HK-2 (cell line): Measurements from ENCODE around the gene BFSP1.

Experiments
- DNase-seq: peaks from one replicate; pipeline ENCODE4 v3.0.0-alpha.2; 2018; ENCODE audit not compliant: unreplicated experiment

BFSP1 gene

DNA sequence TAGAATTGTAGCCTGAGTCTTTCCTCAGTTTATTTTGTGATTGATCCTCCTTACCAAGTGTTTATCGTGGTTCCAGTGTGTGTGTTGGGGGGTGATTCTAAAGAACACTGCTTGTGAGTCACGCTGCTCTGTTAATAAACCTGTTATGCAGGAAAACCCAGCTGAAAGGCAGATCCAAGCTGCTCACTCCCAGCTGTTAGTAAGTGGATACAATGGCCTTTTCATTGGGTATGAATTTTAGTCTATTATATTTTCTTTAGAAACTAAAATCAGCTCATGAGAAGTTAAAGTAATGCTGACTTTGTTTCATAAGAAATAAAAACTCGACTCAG lies 26.5 kb upstream of the BFSP1 start:
- peak; percentile 34 for DNase-seq

DNA sequence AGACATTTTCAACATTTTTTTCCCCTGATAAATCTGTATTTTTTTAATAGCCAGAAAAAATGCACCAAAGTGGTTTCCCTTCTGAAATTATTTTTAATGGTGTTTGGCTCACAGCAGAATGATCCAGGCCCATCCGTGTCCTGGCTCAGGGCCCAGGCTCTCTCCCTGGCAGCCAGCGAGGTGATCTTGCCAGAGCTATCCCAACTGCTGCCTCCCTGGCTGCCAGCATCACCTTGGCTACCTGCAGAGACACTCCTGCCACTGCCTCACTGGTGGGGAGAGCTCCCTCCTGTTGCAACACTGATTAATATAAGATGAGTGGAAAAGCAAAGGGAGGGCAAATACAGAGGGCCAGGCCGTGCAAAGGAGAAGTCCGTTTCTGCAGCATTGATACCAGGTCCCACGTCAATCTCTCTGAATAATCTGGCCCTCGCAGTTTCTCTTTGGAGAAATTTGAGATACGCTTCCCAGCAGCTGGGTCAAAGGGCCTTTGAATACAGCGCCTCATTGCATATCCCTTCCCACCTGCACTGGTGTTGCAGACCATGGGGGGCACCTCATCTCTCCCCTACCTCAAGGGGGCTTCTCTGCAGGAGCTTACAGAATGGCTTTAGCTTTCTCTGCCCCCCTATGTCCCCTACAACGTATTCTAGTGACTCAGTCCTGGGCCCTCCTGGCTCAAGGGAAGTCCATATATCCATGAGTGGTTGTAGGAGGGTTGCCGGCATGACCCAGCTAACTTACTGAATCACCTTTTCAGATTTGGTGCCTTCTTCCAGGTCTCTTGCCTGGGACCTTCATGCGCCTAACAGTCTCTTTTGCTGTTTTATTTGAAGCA lies 25.9 kb upstream of the BFSP1 start:
- no peak for DNase-seq

GRCh38 chr20:17555106-17555505 lies 23.9 kb upstream of the BFSP1 start:
- no peak for DNase-seq

- no peak for DNase-seq
Measured at GRCh38 chr20:17549131-17549530, 18.0 kb upstream of the BFSP1 start.

- DNase-seq: no peak
Measured at GRCh38 chr20:17545127-17545526, 13.9 kb upstream of the BFSP1 start.

GRCh38 chr20:17543531-17544131 lies 12.5 kb upstream of the BFSP1 start:
- no peak for DNase-seq

DNA sequence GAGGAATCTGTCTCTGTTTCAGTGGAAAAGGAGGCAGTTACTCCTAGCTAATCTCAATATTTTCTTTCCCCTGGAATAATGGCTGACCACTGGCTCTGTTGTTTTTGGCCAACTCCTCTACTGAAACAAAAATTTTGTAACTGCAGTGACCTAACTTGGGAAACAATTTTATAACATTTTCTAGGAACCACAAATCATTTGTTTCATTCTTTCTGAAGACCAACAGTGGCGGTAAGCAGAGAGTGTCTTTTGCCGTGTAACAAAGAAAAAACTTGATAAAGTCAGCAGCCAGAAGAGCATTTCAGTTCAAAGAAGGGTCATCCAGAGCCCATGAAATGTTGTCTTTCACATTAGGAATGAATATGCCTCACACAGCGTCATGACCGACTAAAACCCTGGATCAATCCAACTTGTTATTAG lies 11.8 kb upstream of the BFSP1 start:
- DNase-seq: no peak

- DNase-seq: no peak
Measured at GRCh38 chr20:17542481-17542880, 11.3 kb upstream of the BFSP1 start.

GRCh38 chr20:17541996-17542395 lies 10.8 kb upstream of the BFSP1 start:
- DNase-seq: no peak

- DNase-seq: no peak
Measured at GRCh38 chr20:17541596-17541995, 10.4 kb upstream of the BFSP1 start.

- DNase-seq: no peak
Measured at GRCh38 chr20:17538517-17539170, 7.5 kb upstream of the BFSP1 start.

GRCh38 chr20:17537959-17538358 lies 6.8 kb upstream of the BFSP1 start:
- DNase-seq: no peak

GRCh38 chr20:17536944-17537444 lies 5.8 kb upstream of the BFSP1 start:
- peak; percentile 71 for DNase-seq

DNA sequence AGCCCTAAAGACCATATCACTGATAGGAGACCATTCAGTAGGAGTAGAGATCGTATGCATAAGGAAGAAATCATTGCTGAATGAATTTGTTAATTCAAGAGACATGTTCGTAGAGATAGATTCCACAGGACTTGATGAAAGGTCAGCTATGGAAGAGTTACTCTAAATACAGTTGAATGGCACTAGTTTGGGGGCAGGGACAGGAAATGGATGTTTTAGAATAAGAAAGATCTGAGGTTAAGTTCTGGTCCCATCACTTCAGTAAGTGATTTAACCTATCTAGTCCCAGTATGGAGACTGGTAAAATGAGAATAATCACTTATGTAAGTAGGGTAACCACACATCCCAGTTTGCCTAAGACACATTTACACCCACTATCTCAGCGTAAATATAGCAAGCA lies 2.9 kb upstream of the BFSP1 start:
- no peak for DNase-seq

GRCh38 chr20:17533396-17533795 lies 2.2 kb upstream of the BFSP1 start:
- DNase-seq: no peak

DNA sequence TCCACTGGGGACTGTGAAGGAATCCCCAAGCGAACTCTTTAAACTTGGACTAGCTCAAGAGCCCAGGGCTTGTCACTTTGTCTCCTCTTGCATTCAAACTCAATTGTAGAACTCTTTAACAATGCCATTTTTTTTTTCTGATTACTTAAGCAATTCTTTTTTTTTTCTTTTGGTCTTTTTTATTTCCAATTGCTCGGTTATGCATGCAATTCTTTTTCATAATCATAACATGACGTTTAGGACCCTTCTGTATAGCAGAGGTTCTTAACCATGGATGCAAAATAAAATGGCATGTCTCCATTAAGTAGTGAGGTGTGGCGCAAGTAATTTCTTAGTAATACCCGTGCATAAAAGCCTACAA lies 466 bp upstream of the BFSP1 start:
- DNase-seq: no peak

- no peak for DNase-seq
Measured at GRCh38 chr20:17530153-17530552, 1.0 kb downstream of the BFSP1 start.

- DNase-seq: no peak
Measured at GRCh38 chr20:17529586-17529985, 1.6 kb downstream of the BFSP1 start.

DNA sequence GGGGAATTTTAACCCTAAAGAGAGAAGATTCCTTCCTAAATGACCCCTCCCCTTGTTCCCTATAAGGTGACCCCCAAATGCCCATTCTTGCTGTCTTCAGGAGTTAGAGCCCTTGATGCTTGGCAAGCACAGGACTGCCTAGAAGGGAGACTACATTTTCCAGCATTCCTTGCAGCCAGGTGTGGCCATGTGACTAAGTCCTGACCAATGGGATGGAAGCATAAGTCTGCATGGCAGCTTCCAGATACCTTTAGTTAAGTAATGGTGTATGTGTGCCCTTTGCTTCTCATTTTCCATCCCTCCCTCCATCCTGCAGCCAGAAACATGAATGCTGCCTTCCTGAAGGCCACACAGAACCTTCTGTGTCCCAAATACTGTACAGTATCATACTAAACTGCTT lies 5.5 kb downstream of the BFSP1 start:
- peak; percentile 17 for DNase-seq

DNA sequence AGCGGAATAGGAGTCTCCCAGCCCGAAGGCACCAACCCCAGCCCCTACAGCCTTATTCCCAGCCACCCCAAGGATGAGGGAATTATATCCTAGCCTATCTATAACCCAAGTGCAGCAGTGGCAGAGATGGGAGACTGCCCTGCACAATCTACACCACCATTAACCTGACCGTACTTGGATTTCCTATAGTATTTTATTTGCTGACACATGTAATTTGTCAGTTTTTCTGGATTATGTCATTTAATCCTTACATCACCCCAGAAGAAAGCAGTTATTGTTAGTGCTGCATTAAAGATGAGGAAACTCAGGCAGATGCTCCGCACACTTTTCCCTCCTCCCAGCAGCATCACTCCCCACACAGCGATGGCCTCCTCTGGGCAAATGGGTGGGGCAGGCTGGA lies 6.0 kb downstream of the BFSP1 start:
- no peak for DNase-seq

GRCh38 chr20:17524560-17524959 lies 6.6 kb downstream of the BFSP1 start:
- no peak for DNase-seq

DNA sequence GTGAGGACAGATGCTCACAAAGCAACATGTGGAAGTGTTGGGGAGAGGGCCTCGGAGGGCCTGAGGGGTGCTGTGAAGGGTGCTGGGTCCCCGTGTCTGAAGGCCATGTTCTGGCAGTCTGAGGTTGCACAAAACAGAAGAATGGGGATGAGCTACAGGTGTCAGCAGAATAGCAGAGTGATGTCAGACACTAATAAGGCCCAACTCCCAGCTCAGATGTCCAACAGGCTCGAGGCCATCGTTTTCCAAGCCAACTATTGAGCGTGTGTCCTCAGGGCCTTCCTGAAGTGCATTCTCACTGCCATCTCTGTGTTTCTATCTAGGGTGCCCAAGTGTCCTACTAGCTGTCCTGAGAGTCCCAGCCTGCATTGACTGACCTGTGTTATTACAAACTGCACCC lies 7.9 kb downstream of the BFSP1 start:
- no peak for DNase-seq

DNA sequence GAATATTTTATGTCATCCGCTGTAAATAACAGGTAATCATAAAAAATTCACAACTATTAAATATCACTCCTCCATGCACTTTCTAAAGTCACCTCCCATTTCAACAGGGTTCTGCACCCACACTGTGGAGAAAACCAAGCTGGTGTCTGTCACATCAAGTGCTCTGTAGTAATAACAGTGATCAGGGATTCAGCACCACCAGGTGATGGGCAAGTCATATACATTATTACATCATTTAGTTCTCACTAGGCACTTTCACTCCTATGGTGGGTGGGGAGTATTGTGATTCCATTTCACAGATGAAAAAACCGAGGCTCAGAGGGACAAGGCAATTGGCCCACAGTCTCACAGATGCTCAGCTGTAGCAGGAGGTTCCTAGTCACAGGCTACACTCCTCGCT lies 8.7 kb downstream of the BFSP1 start:
- no peak for DNase-seq
